ENCODE data around the gene SLCO4A1.

- TF ChIP-seq CTCF (IDR thresholded peaks at IDR 0.05) (peak in 1 of 3 donors; percentile 28), POLR2A (IDR thresholded peaks at IDR 0.05) (peak; percentile 22)
Observed at GRCh38 chr20:62623488-62624324, 18.6 kb upstream of the SLCO4A1 start.

Data from ovary (tissue), 3 donors.